Progenitor cell of endocrine pancreas (in vitro differentiated cells): Measurements from ENCODE around the gene CLBA1. TPM values are rescaled to one million over a fixed set of nuclear protein-coding genes. Genes with fewer than 3 reads are reported as not detected.

Source experiments
- DNase-seq: peaks from one replicate; pipeline ENCODE4 v3.0.0; 2021; ENCODE audit warnings: low spot score; ENCODE audit not compliant: unreplicated experiment
- H3K27ac Mint-ChIP-seq: 2 replicates; pipeline ENCODE4 v1.8.0; 2021; ENCODE audit warnings: mild to moderate bottlenecking, moderate library complexity, mixed read lengths
- H3K27me3 Mint-ChIP-seq: 2 replicates; pipeline ENCODE4 v1.8.0; 2021; ENCODE audit warnings: mixed read lengths
- H3K36me3 Mint-ChIP-seq: 2 replicates; pipeline ENCODE4 v1.8.0; 2022; ENCODE audit warnings: mixed read lengths; ENCODE audit not compliant: insufficient read depth
- H3K4me1 Mint-ChIP-seq: 2 replicates; pipeline ENCODE4 v1.8.0; 2021; ENCODE audit warnings: low read depth, mixed read lengths
- H3K4me3 Mint-ChIP-seq: 2 replicates; pipeline ENCODE4 v1.8.0; 2021; ENCODE audit warnings: low read depth, mild to moderate bottlenecking, moderate library complexity, mixed read lengths
- H3K9me3 Mint-ChIP-seq: 2 replicates; pipeline ENCODE4 v1.8.0; 2021; ENCODE audit warnings: low read depth, mixed read lengths
- CTCF ChIP-seq: fragments of 200-600 bp; sonication (generic); IDR thresholded peaks from one replicate; pipeline ENCODE4 v1.5.0; 2021; ENCODE audit warnings: antibody characterized with exemption, mild to moderate bottlenecking; ENCODE audit not compliant: unreplicated experiment
- total RNA-seq: library from RNA; stranded (reverse); gene quantifications from 2 replicates; pipeline ENCODE4 v1.2.1, GENCODE V29; 2021

Gene CLBA1
- total RNA-seq, 1 donor from 2014 or later = 20.8 TPM

GRCh38 chr14:104970231-104971068 lies 15.1 kb upstream of the CLBA1 start:
- Mint-ChIP-seq H3K9me3 (no peaks in the 10 kb centered on the region), H3K4me1 (peaks cover 5% of the 10 kb centered on the region), H3K36me3 (no peaks in the 10 kb centered on the region), H3K27ac (no peak overlapping the region), H3K27me3 (peaks cover 11% of the 10 kb centered on the region), H3K4me3 (no peak overlapping the region)
- TF ChIP-seq CTCF = no peak
- DNase-seq = no peak

- Mint-ChIP-seq H3K27ac (no peak overlapping the region), H3K36me3 (no peaks in the 10 kb centered on the region), H3K9me3 (no peaks in the 10 kb centered on the region), H3K4me3 (no peak overlapping the region), H3K4me1 (peaks cover 7% of the 10 kb centered on the region), H3K27me3 (peaks cover 18% of the 10 kb centered on the region)
- no peak for DNase-seq
- TF ChIP-seq CTCF = no peak
Measured at GRCh38 chr14:104971447-104972240, 13.9 kb upstream of the CLBA1 start.

GRCh38 chr14:104972301-104973134 lies 13.1 kb upstream of the CLBA1 start:
- H3K9me3 Mint-ChIP-seq = no peaks in the 10 kb centered on the region
- no peak for DNase-seq
- no peak for TF ChIP-seq CTCF
- no peaks in the 10 kb centered on the region for H3K36me3 Mint-ChIP-seq
- peaks cover 7% of the 10 kb centered on the region for H3K4me1 Mint-ChIP-seq
- H3K27me3 Mint-ChIP-seq = peaks cover 21% of the 10 kb centered on the region
- no peak overlapping the region for H3K4me3 Mint-ChIP-seq
- no peak overlapping the region for H3K27ac Mint-ChIP-seq

- no peak overlapping the region for H3K27ac Mint-ChIP-seq
Measured at GRCh38 chr14:104973135-104973384, 12.5 kb upstream of the CLBA1 start.

More at GRCh38 chr14:104973135-104973384, 12.5 kb upstream of the CLBA1 start:
- Mint-ChIP-seq H3K36me3 (no peaks in the 10 kb centered on the region), H3K4me3 (no peak overlapping the region), H3K4me1 (peaks cover 9% of the 10 kb centered on the region), H3K9me3 (no peaks in the 10 kb centered on the region), H3K27me3 (peaks cover 24% of the 10 kb centered on the region)
- no peak for DNase-seq
- no peak for TF ChIP-seq CTCF
